SK-N-SH (cell line): Measurements from ENCODE around the gene BRS3. TPM values are rescaled to one million over a fixed set of nuclear protein-coding genes. Genes with fewer than 3 reads are reported as not detected.

Source experiments
- CTCF ChIA-PET: fragments of 300-600, 350-600 bp; formaldehyde crosslinking; extraction: SDS; loops from one replicate; lab custom pipeline; 2021; lab: Yijun Ruan, JAX
- POLR2A ChIA-PET: fragments of 350-600 bp; sonication (Branson Sonifier 250); formaldehyde crosslinking; extraction: SDS; loops from one replicate; lab custom pipeline; 2020; ENCODE audit warnings: antibody characterized with exemption, inconsistent platforms; lab: Yijun Ruan, JAX
- DNase-seq: peaks from one replicate; pipeline ENCODE4 v3.0.0; 2012
- H2AFZ ChIP-seq: fragments of 200-600 bp; sonication (generic); 2 replicates; pipeline ENCODE4 v1.8.1; 2016; ENCODE audit warnings: antibody characterized with exemption, mild to moderate bottlenecking, low read depth
- H3F3A ChIP-seq: fragments of 200-600 bp; sonication (generic); replicated peaks from 2 replicates; pipeline ENCODE3; 2016; ENCODE audit warnings: antibody characterized with exemption, mild to moderate bottlenecking; ENCODE audit not compliant: insufficient read depth
- H3K27ac ChIP-seq, 2 experiments: fragments of 200-500 bp in 1 of 2; fragments of 200-600 bp in 1 of 2; sonication (Bioruptor generic) in 1 of 2; sonication (generic), shearing (Covaris generic) in 1 of 2; 2 replicates each; pipeline versions ENCODE4 v1.5.1 to v1.6.1; 2014 to 2016; ENCODE audit warnings: low read depth in 2 of 2, inconsistent platforms in 1 of 2, low read length in 1 of 2, mild to moderate bottlenecking in 1 of 2, mixed read lengths in 1 of 2
- H3K27me3 ChIP-seq: fragments of 200-600 bp; sonication (generic), shearing (Covaris generic); 2 replicates; pipeline ENCODE4 v1.6.1; 2016; ENCODE audit warnings: mixed run types; ENCODE audit not compliant: insufficient read depth
- H3K36me3 ChIP-seq, 2 experiments: fragments of 200-500 bp in 1 of 2; fragments of 200-600 bp in 1 of 2; sonication (Bioruptor generic) in 1 of 2; sonication (generic) in 1 of 2; replicated peaks in 1 of 2; 2 replicates each; pipeline versions ENCODE3 to v1.5.1; 2014 to 2016; ENCODE audit warnings: low read length in 1 of 2, mild to moderate bottlenecking in 1 of 2; ENCODE audit not compliant: insufficient read depth in 2 of 2, control insufficient read depth in 1 of 2
- H3K4me1 ChIP-seq, 2 experiments: fragments of 200-500 bp in 1 of 2; fragments of 200-600 bp in 1 of 2; sonication (Bioruptor generic) in 1 of 2; sonication (generic), shearing (Covaris generic) in 1 of 2; 2 replicates each; pipeline versions ENCODE4 v1.5.1 to v1.6.1; 2014 to 2016; ENCODE audit warnings: low read depth in 1 of 2, low read length in 1 of 2, mixed run types in 1 of 2; ENCODE audit not compliant: insufficient read depth in 2 of 2, control insufficient read depth in 1 of 2
- H3K4me2 ChIP-seq: fragments of 200-600 bp; sonication (generic), shearing (Covaris generic); 2 replicates; pipeline ENCODE4 v1.6.1; 2017; ENCODE audit warnings: mixed run types
- H3K4me3 ChIP-seq, 2 experiments: fragments of 200-500 bp in 1 of 2; fragments of 200-600 bp in 1 of 2; sonication (Bioruptor generic) in 1 of 2; sonication (generic), shearing (Covaris generic) in 1 of 2; 2 replicates each; pipeline versions ENCODE4 v1.5.1 to v1.8.1; 2014 to 2016; ENCODE audit warnings: low read depth in 2 of 2, inconsistent platforms in 1 of 2, low read length in 1 of 2, mild to moderate bottlenecking in 1 of 2, mixed read lengths in 1 of 2, moderate library complexity in 1 of 2
- H3K79me2 ChIP-seq: fragments of 200-600 bp; sonication (generic); 2 replicates; pipeline ENCODE4 v1.8.1; 2017; ENCODE audit warnings: mild to moderate bottlenecking; ENCODE audit not compliant: insufficient read depth
- H3K9ac ChIP-seq: fragments of 200-600 bp; sonication (generic); 2 replicates; pipeline ENCODE4 v1.6.1; 2017; ENCODE audit warnings: mixed run types
- H3K9me2 ChIP-seq: fragments of 200-600 bp; sonication (generic); 2 replicates; pipeline ENCODE4 v1.6.1; 2017; ENCODE audit warnings: mixed run types
- H3K9me3 ChIP-seq: fragments of 200-600 bp; sonication (generic); 2 replicates; pipeline ENCODE4 v1.6.1; 2017; ENCODE audit warnings: mixed run types, mild to moderate bottlenecking, moderate library complexity
- H4K20me1 ChIP-seq: fragments of 200-600 bp; sonication (generic); 2 replicates; pipeline ENCODE4 v1.6.1; 2017; ENCODE audit warnings: mild to moderate bottlenecking, mixed run types; ENCODE audit not compliant: insufficient read depth
- CHD2 ChIP-seq: fragments of 150-350 bp; IDR thresholded peaks from 2 replicates; pipeline ENCODE4 v1.6.1; 2018; ENCODE audit warnings: low read length; ENCODE audit not compliant: partially characterized antibody
- EZH2phosphoT487 ChIP-seq: fragments of 200-600 bp; sonication (generic); IDR thresholded peaks from 2 replicates; pipeline ENCODE4 v1.6.1; 2017; ENCODE audit warnings: low read depth, mixed run types, mild to moderate bottlenecking, antibody characterized with exemption, moderate library complexity, borderline replicate concordance
- FOSL2 ChIP-seq: IDR thresholded peaks from 2 replicates; pipeline ENCODE4 v1.4.0; 2012; ENCODE audit warnings: low read depth, mild to moderate bottlenecking, moderate library complexity, borderline replicate concordance
- FOXM1 ChIP-seq: IDR thresholded peaks from 2 replicates; pipeline ENCODE4 v1.4.0; 2012; ENCODE audit warnings: low read depth, mild to moderate bottlenecking
- JUND ChIP-seq: IDR thresholded peaks from 2 replicates; pipeline ENCODE4 v1.4.0; 2012
- MAX ChIP-seq: IDR thresholded peaks from 2 replicates; pipeline ENCODE4 v1.4.0; 2012; ENCODE audit warnings: low read depth
- MXI1 ChIP-seq: IDR thresholded peaks from 2 replicates; pipeline ENCODE4 v1.6.1; 2012; ENCODE audit warnings: mild to moderate bottlenecking, low read depth, low read length, improper control_type of control experiment
- NRF1 ChIP-seq: IDR thresholded peaks from 2 replicates; pipeline ENCODE4 v1.6.1; 2012; ENCODE audit warnings: low read depth, mild to moderate bottlenecking, low read length
- POLR2AphosphoS5 ChIP-seq: IDR thresholded peaks from 2 replicates; pipeline ENCODE4 v1.6.1; 2012; ENCODE audit warnings: low read depth, low read length
- RXRA ChIP-seq: IDR thresholded peaks from 2 replicates; pipeline ENCODE4 v1.4.0; 2012; ENCODE audit warnings: low read depth, mild to moderate bottlenecking, borderline replicate concordance
- SIN3A ChIP-seq: IDR thresholded peaks from 2 replicates; pipeline ENCODE4 v1.6.1; 2012; ENCODE audit warnings: low read depth, mild to moderate bottlenecking, low read length, moderate library complexity, borderline replicate concordance
- SMC3 ChIP-seq: IDR thresholded peaks from 2 replicates; pipeline ENCODE4 v1.6.1; 2012; ENCODE audit warnings: low read depth, low read length, improper control_type of control experiment
- TAF1 ChIP-seq: IDR thresholded peaks from 2 replicates; pipeline ENCODE4 v1.6.1; 2012; ENCODE audit warnings: low read depth, mild to moderate bottlenecking, low read length, moderate library complexity, borderline replicate concordance
- YY1 ChIP-seq: IDR thresholded peaks from 2 replicates; pipeline ENCODE4 v1.4.0; 2012; ENCODE audit warnings: low read depth, mild to moderate bottlenecking
- ZBTB33 ChIP-seq: IDR thresholded peaks from 2 replicates; pipeline ENCODE4 v1.4.0; 2012; ENCODE audit warnings: low read depth, borderline replicate concordance
- WGBS: methylation state at CpG from one replicate; pipeline ENCODE4 v1.1.6; 2017; ENCODE audit warnings: low lambda C conversion rate; 5-methylcytosine and 5-hydroxymethylcytosine counted together
- polyA plus RNA-seq, 3 experiments: library from polyadenylated mRNA; depleted of rRNA; stranded (reverse); fragments of >200 nt; gene quantifications; 2 replicates each; pipeline ENCODE4 v1.2.3, GENCODE V29; 2012
- TF ChIP-seq, protein P1 (sequence below): IDR thresholded peaks from 2 replicates; pipeline ENCODE4 v1.4.0; 2012; ENCODE audit warnings: low read depth, borderline replicate concordance

BRS3 gene
- polyA plus RNA-seq, 1 of the 3 experiments (the other 2 are of a cell fraction) = not detected

DNA sequence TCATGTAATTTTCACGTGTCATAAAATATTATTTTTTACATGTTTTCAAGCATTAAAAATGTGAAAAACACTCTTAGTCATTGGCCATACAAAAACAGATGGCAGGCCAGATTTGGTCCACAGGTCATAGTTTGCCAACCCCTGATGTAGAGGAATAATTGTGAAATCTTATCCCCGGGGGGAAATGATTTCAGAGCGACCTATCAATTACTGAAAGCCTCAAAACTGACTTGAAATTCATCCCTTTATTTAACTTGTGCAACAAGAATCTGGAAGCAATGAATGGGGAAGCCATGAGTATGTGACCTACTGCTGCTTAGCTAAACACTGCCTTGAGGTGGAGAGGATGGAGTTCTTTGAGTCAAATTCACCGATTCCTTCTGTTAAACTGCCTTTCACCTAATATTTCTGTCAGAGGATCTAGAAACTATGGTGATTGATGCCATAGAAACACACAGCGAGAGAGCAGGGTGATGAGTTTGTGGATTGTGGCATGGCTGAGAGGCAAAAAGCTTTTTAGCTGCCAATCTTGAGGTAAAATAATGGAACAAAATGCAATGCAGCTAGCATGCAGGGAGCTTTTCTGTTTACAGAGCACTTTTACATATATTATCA is 30.3 kb upstream of the BRS3 start:
- no peaks in the 10 kb centered on the region; a peak in 1 of 4 replicates for H3K4me1 ChIP-seq
- no peak overlapping the region for H2AFZ ChIP-seq
- WGBS = 16% methylated on average over 5 of the region's 5 CpGs
- no peak overlapping the region for H3K4me3 ChIP-seq
- ChIA-PET CTCF (interaction anchor here (1.5 kb wide), 1 partner anchor 9 kb away, joined by 5 read pairs; no protein-coding TSS in a partner anchor), POLR2A (no interaction called here)
- H3K9ac ChIP-seq = no peak overlapping the region
- no peaks in the 10 kb centered on the region for H3K27me3 ChIP-seq
- no peaks in the 10 kb centered on the region for H3F3A ChIP-seq
- TF ChIP-seq FOXM1 = no peak
- TF ChIP-seq CHD2 = no peak
- no peak for TF ChIP-seq YY1
- no peak for TF ChIP-seq MXI1
- TF ChIP-seq JUND = no peak
- no peak for TF ChIP-seq ZBTB33
- no peak for TF ChIP-seq FOSL2
- TF ChIP-seq, protein P1, sequence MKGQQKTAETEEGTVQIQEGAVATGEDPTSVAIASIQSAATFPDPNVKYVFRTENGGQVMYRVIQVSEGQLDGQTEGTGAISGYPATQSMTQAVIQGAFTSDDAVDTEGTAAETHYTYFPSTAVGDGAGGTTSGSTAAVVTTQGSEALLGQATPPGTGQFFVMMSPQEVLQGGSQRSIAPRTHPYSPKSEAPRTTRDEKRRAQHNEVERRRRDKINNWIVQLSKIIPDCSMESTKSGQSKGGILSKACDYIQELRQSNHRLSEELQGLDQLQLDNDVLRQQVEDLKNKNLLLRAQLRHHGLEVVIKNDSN = no peak
- no peak for TF ChIP-seq SMC3
- TF ChIP-seq MAX = no peak
- no peak for TF ChIP-seq TAF1
- no peak for TF ChIP-seq POLR2AphosphoS5
- no peak for TF ChIP-seq RXRA
- no peak for TF ChIP-seq NRF1
- TF ChIP-seq EZH2phosphoT487 = no peak
- no peaks in the 10 kb centered on the region for H3K79me2 ChIP-seq
- H3K9me2 ChIP-seq = no peaks in the 10 kb centered on the region
- H3K4me2 ChIP-seq = no peak overlapping the region
- no peak overlapping the region for H3K27ac ChIP-seq
- DNase-seq = no peak
- H3K9me3 ChIP-seq = no peaks in the 10 kb centered on the region
- H3K36me3 ChIP-seq = no peaks in the 10 kb centered on the region
- H4K20me1 ChIP-seq = no peaks in the 10 kb centered on the region

- 26% methylated on average over 3 of the region's 3 CpGs for WGBS
These were observed 23.2 kb upstream of the BRS3 start for GRCh38 chrX:136464589-136464988.

More at GRCh38 chrX:136464589-136464988, 23.2 kb upstream of the BRS3 start:
- H3K9ac ChIP-seq = no peak overlapping the region
- H2AFZ ChIP-seq = no peak overlapping the region
- no peaks in the 10 kb centered on the region for H3F3A ChIP-seq
- H3K4me2 ChIP-seq = no peak overlapping the region
- H4K20me1 ChIP-seq = no peaks in the 10 kb centered on the region
- H3K27ac ChIP-seq = no peak overlapping the region
- no peak overlapping the region for H3K4me3 ChIP-seq
- POLR2A ChIA-PET = no interaction called here
- H3K27me3 ChIP-seq = no peaks in the 10 kb centered on the region; the same call in 1 of the 2 replicates
- TF ChIP-seq EZH2phosphoT487 (no peak), SIN3A (no peak), MAX (no peak), POLR2AphosphoS5 (no peak), SMC3 (no peak), MXI1 (no peak), JUND (no peak), NRF1 (no peak)
- no peaks in the 10 kb centered on the region for H3K36me3 ChIP-seq
- H3K9me3 ChIP-seq = no peaks in the 10 kb centered on the region
- no peak for DNase-seq
- H3K79me2 ChIP-seq = no peaks in the 10 kb centered on the region
- H3K4me1 ChIP-seq = no peaks in the 10 kb centered on the region
- CTCF ChIA-PET = no interaction called here
- H3K9me2 ChIP-seq = no peaks in the 10 kb centered on the region
